Retina (tissue), 1 donor: ENCODE data around the gene TCEAL3.
"Not testable (repeated sequence)": the region's sequence is repeated elsewhere in the genome, so short reads cannot be mapped to it uniquely, and the experiment has no call there.

Source experiments
- DNase-seq: peaks from one replicate; pipeline ENCODE4 v3.0.0-alpha.2; 2016

TCEAL3 gene, protein sequence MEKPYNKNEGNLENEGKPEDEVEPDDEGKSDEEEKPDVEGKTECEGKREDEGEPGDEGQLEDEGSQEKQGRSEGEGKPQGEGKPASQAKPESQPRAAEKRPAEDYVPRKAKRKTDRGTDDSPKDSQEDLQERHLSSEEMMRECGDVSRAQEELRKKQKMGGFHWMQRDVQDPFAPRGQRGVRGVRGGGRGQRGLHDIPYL

DNA sequence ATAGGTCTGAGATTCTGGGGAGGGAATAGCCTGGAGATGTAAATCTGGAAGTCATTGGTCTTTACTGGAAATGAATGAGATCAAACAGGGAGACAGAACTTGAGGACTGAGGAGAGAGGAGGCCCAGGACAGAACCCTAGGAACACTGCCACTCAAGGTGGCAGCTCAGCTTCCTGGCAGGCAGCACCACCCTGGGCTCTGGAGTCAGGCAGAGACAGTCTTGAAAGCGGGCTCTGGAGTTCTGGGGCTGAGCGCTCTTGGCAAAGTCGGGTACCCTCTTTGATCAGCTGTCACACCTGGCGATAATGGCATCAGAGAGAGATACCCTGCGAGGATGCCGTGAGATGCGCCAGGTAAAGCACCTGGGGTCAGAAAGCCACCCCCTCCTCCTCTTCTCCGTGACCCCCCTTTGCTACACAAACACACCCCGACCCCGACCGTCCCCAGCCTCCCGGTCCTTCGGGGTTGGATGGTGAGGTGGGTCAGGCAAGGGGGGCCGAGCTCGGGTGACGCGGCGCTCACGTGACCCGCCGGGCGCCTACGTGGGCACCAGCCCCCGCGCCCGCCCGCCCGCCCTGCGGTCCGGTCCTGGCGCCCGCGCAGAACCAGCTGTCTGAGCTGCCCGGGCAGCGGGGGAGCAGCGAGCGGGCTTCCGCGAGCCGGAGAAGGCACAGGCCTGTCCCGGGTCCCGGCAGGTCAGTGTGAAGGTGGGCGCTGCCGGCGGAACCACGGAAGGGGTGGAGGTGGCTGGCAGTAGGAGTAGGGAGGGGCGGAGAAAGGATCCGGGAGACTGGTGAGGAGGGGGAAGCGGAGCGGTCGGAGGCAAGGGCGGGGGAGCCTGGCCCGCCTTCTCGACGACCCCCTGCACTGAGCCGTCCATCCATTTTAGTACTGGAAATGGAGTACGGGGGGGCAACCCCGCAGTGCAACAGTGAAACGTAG, at the start of gene TCEAL3:
Gene TCEAL3, plus strand, starts transcription at position 600 of the 942 bp plus-strand sequence. CDS start 1,102 bp downstream, outside the sequence.
- DNase-seq = peak; percentile 77

GRCh38 chrX:103560256-103560655, 47.5 kb upstream of the TCEAL3 start:
- DNase-seq = no peak

DNA sequence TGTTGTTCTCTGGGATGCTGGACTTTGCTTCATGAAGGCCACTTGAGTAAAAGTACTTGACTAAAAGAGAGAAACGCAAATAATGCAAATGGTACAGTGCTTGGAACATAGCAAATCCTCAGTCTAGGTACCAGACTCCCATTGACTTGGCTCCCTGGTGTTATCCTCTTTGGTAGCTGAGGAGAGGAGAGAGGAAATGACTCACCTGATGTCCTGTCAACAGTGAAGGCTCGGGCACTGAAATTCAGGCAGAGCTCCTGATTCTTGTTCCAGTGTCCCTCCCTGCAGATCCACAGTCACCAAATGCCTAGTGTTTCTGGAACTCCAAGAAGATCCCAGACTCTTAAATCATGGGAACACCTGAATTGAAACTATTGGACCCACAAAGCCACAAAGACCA, 45.0 kb upstream of the TCEAL3 start:
- DNase-seq = no peak

DNA sequence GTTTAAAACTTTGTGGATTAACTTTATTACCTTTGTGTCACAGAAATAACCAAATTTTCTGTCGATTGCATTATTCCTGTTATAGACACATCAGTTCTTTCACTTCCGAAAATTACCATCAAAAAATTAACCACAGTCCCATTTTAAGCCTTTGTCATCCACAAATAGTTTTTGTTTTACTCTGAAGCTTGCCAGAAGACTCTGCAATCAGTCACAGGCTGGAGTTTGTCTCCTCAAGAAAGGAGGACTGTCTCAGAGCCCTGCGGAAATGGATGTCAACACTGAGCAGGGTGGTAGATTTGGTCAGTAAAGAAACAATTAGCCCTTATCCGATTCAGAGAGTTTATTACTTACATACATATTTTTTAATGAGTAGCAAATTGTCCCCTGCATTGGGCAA, 42.6 kb upstream of the TCEAL3 start:
- DNase-seq = no peak

GRCh38 chrX:103565752-103566151, 42.0 kb upstream of the TCEAL3 start:
- no peak for DNase-seq

DNA sequence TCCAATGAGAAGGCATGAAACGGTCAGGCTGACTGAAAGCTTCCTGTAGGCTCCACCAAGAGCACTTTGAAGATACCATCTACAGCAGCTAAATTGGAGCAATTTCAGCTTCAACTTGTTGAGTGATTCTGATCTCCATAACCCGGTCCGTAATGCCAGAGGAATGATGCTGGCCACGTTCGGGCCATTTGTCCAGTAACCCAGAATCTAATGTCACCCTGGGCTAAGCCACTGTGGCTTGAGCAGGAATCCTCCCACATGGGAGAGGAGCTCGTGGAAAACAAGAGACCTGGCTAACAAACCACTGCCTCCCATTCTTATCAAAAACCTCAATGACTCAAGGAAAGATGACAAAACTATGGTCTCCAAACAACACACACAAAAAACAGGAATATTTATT, 36.6 kb upstream of the TCEAL3 start:
- no peak for DNase-seq

DNA sequence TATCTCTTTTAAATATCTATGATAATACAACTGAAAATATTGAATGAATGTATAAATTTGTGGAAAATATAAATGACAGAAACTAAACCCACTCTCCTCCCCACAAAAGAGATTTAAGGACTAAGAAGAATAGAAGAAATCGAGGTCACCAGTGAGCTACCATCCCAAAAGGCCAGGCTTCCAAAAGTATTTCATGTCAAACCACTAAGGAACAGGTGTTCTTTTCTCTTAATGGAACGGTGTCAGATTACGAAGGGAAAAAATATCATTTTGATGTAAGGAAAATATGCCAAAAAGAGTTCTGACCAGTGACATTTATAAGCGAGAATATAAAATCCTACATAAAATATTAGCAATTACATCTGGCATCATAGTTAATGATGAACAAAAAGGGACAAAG, 36.0 kb upstream of the TCEAL3 start:
- DNase-seq = no peak

- DNase-seq = no peak
Measured at GRCh38 chrX:103573202-103573601, 34.6 kb upstream of the TCEAL3 start.

GRCh38 chrX:103584596-103584995, 23.2 kb upstream of the TCEAL3 start:
- peak; percentile 8 for DNase-seq

DNA sequence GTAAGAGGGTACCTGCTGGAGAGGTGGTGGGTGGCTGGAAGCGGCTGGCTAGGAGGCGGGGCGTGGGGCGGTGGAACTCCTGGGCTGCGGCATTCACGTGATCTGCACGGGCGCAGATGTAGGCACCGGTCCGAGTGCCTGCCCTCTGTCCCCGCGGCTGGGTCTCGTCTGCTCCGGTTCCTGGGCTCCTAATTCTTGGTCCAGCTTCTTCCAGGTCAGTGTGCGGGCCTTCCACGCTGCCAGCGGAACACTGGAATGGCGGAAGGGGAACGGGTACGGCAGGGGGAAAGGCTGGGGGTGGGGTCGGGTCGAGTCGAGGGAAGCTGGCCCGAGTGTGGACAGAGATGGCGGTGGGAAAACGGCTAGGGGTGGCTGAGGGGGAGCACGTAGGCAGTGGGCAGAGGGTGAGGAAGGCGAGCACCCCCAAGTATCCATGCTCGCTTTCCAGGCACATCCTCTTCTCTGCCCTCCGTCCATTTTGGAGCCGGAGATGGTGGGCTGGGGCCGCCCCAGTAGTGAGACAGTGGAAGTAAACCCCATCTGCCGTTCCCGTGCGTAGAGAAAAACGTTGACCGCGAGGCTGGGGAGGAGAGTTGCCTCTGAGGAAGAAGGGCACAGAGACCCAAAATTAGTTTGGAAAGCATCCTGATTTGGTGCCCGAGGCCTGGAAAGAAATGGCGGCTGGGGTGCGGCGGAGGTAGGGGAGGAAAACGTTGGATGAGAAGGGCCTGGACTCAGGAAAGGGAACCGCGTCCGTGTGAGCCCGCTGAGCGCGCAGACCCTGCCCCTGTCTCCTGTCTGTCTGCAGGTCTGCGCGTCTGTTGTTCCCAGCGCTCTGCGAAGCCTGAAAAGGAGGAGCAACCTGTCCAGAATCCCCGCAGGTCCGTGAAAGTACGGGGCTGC, 22.1 kb upstream of the TCEAL3 start, which contains the start of gene TCEAL4:
Gene TCEAL4, plus strand, starts transcription at position 105 of the 903 bp plus-strand sequence. CDS start 1,161 bp downstream, outside the sequence.
- peak; percentile 65 for DNase-seq

- DNase-seq = no peak
Measured at GRCh38 chrX:103586314-103586646, 21.5 kb upstream of the TCEAL3 start.

- DNase-seq = no peak
Measured at GRCh38 chrX:103586659-103587058, 21.1 kb upstream of the TCEAL3 start.

- DNase-seq = not testable (repeated sequence)
Measured at GRCh38 chrX:103592295-103592694, 15.5 kb upstream of the TCEAL3 start.

DNA sequence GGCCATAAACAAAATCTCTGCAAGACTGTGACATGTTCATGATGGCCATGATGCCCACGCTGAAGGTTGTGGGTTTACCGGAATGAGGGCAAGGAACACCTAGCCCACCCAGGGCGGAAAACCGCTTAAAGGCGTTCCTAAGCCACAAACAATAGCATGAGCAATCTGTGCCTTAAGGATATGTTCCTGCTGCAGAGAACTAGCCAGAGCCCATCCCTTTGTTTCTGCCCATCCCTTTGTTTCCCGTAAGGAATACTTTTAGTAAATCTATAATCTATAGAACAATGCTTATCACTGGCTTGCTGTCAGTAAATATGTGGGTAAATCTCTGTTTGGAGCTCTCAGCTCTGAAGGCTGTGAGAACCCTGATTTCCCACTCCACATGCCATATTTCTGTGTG, 12.6 kb upstream of the TCEAL3 start:
- DNase-seq = not testable (repeated sequence)

DNA sequence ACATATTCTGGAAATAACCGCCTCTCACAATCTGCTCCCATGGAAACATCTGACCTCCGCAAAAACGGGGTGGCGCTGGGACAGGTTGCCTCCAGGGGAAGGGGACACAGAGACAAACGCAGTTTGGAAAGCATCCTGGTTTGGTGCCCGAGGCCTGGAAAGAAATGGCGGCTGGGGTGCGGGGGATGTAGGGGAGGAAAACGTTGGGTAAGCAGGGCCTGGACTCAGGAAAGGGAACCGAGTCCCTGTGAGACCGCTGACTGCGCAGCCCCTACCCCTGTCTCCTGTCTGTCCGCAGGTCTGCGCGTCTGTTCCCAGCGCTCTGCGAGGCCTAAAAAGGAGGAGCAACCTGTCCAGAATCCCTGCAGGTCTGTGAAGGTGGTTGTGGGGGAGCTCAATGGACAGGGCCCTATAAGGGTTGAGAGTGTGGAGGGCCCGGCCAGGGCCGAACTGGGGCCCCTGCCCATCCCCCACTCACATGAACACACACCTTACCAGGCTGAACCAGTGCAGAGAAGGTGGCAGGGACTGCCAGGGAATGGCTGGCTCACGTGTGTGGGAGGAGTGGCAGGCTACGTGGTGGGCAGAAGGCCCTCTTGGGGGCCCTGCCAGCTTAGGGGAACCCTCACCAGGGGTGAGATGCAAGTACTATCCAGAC, 672 bp downstream of the TCEAL3 start:
- no peak for DNase-seq

- DNase-seq = no peak
Measured at GRCh38 chrX:103610282-103610681, 2.5 kb downstream of the TCEAL3 start.

GRCh38 chrX:103613362-103613890, 5.7 kb downstream of the TCEAL3 start:
- DNase-seq = no peak

DNA sequence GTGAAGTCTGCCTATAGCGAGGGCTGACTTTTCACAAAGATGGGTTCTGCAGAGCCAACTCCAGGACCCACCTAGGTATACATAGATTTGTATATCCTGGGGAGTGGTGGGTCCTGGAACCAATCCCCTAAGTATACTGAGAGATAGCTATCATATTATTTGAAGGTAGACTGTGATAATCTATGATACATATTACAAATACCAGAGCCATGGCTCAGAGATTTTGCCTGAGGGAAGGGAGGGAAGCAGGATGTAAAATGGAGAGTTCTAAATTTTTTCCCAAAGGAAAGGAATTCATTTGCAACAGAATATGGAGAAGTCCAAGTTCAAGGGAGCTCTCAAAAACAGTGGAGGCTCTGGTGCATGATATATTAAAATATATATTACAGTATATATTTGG, 7.2 kb downstream of the TCEAL3 start:
- DNase-seq = no peak

DNA sequence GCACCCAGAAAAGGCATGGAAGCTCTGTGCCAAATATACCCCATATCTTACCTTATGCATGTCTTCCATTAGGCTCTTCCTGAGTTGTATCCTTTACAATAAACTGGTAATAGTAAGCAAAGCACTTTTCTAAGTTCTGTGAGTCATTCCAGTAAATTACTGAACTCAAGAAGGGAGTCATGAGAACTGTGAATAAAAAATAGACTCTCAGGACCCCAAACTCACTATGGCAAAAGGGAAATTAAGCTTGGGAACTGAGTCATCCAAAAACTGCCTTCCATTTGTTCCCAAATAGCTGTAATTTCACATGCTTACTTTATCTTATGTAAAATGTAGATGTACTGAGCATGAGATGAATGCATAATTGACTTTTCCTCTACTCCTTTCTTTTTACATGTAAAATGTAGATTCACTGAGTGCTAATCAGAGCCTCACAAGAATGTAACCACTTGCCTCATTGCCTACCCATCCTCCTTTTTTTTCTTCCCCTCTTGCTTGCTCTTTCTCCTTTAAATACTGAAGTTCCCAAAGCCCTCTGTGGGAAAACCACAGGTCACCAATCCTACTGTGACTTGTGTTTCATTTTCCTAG, 8.1 kb downstream of the TCEAL3 start:
- no peak for DNase-seq

DNA sequence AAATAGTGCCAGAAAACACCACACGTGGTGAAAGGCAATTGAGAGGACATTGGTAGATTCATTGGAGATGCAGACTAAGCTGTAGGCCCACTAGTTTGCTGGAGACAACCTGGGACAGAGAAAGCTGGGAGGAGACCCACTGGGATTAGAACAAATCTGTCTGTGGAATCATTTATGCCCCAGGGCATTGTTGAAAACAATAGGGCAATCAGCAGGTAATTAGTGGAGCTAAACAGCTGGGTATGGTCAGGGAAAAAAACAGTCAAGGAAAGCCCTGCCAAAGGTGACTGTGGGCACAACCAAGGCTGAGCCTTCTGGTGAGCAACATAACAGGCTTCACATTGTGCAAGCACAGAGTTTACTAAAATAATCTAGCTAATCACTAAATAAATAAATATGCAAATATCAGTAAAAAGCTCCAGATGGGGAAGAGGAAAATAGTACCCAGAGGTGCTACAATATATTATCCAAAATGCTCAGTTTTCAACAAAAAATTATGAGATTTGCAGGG, 9.0 kb downstream of the TCEAL3 start:
- no peak for DNase-seq

DNA sequence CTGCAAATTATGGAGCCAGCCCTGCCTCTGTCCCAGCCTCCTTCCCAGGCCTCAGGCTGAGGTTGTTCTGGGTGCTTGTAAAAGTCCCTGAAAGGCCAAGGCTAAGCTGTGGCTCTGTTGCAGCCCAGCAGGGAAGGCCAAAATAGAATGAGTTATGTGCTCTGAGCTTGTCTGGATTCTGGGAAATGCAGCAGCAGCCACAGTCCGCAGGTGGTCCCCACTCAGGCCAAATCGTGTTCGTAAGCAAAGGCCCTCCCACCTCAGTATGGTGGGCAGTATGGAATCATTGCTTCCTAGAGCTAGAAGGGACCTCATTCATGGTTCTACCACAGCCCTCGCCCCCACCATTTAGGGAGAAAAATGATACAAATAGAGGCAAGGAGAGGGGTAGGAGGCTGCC, 16.3 kb downstream of the TCEAL3 start:
- peak; percentile 1 for DNase-seq

DNA sequence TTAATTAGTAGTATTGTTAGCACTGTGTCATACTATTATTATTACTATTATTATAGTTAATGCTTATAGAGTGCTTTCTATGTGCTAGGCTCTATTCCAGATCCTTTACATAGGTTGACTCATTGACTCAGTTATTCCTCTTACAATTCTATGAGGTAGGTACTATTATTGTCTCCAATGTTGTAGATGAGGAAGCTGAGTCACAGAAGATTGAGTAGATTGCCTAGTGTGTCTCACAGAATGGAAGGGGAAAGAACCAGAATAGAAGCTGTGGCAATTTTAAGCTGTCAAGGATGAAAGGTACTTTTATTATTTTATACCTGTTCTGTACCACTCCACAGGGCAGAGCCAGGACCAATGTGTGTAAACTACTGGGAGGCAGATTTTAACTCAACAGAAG, 19.1 kb downstream of the TCEAL3 start:
- DNase-seq = no peak
